SK-N-SH (cell line): ENCODE measurements around the gene FGF4. TPM values are rescaled to one million over a fixed set of nuclear protein-coding genes. Genes with fewer than 3 reads are reported as not detected.

Source experiments
- CTCF ChIA-PET: fragments of 300-600, 350-600 bp; formaldehyde crosslinking; extraction: SDS; loops from one replicate; lab custom pipeline; 2021; lab: Yijun Ruan, JAX
- POLR2A ChIA-PET: fragments of 350-600 bp; sonication (Branson Sonifier 250); formaldehyde crosslinking; extraction: SDS; loops from one replicate; lab custom pipeline; 2020; ENCODE audit warnings: antibody characterized with exemption, inconsistent platforms; lab: Yijun Ruan, JAX
- DNase-seq: peaks from one replicate; pipeline ENCODE4 v3.0.0; 2012
- H2AFZ ChIP-seq: fragments of 200-600 bp; sonication (generic); 2 replicates; pipeline ENCODE4 v1.8.1; 2016; ENCODE audit warnings: antibody characterized with exemption, mild to moderate bottlenecking, low read depth
- H3F3A ChIP-seq: fragments of 200-600 bp; sonication (generic); replicated peaks from 2 replicates; pipeline ENCODE3; 2016; ENCODE audit warnings: antibody characterized with exemption, mild to moderate bottlenecking; ENCODE audit not compliant: insufficient read depth
- H3K27ac ChIP-seq, 2 experiments: fragments of 200-500 bp in 1 of 2; fragments of 200-600 bp in 1 of 2; sonication (Bioruptor generic) in 1 of 2; sonication (generic), shearing (Covaris generic) in 1 of 2; 2 replicates each; pipeline versions ENCODE4 v1.5.1 to v1.6.1; 2014 to 2016; ENCODE audit warnings: low read depth in 2 of 2, inconsistent platforms in 1 of 2, low read length in 1 of 2, mild to moderate bottlenecking in 1 of 2, mixed read lengths in 1 of 2
- H3K27me3 ChIP-seq: fragments of 200-600 bp; sonication (generic), shearing (Covaris generic); 2 replicates; pipeline ENCODE4 v1.6.1; 2016; ENCODE audit warnings: mixed run types; ENCODE audit not compliant: insufficient read depth
- H3K36me3 ChIP-seq, 2 experiments: fragments of 200-500 bp in 1 of 2; fragments of 200-600 bp in 1 of 2; sonication (Bioruptor generic) in 1 of 2; sonication (generic) in 1 of 2; replicated peaks in 1 of 2; 2 replicates each; pipeline versions ENCODE3 to v1.5.1; 2014 to 2016; ENCODE audit warnings: low read length in 1 of 2, mild to moderate bottlenecking in 1 of 2; ENCODE audit not compliant: insufficient read depth in 2 of 2, control insufficient read depth in 1 of 2
- H3K4me1 ChIP-seq, 2 experiments: fragments of 200-500 bp in 1 of 2; fragments of 200-600 bp in 1 of 2; sonication (Bioruptor generic) in 1 of 2; sonication (generic), shearing (Covaris generic) in 1 of 2; 2 replicates each; pipeline versions ENCODE4 v1.5.1 to v1.6.1; 2014 to 2016; ENCODE audit warnings: low read depth in 1 of 2, low read length in 1 of 2, mixed run types in 1 of 2; ENCODE audit not compliant: insufficient read depth in 2 of 2, control insufficient read depth in 1 of 2
- H3K4me2 ChIP-seq: fragments of 200-600 bp; sonication (generic), shearing (Covaris generic); 2 replicates; pipeline ENCODE4 v1.6.1; 2017; ENCODE audit warnings: mixed run types
- H3K4me3 ChIP-seq, 2 experiments: fragments of 200-500 bp in 1 of 2; fragments of 200-600 bp in 1 of 2; sonication (Bioruptor generic) in 1 of 2; sonication (generic), shearing (Covaris generic) in 1 of 2; 2 replicates each; pipeline versions ENCODE4 v1.5.1 to v1.8.1; 2014 to 2016; ENCODE audit warnings: low read depth in 2 of 2, inconsistent platforms in 1 of 2, low read length in 1 of 2, mild to moderate bottlenecking in 1 of 2, mixed read lengths in 1 of 2, moderate library complexity in 1 of 2
- H3K79me2 ChIP-seq: fragments of 200-600 bp; sonication (generic); 2 replicates; pipeline ENCODE4 v1.8.1; 2017; ENCODE audit warnings: mild to moderate bottlenecking; ENCODE audit not compliant: insufficient read depth
- H3K9ac ChIP-seq: fragments of 200-600 bp; sonication (generic); 2 replicates; pipeline ENCODE4 v1.6.1; 2017; ENCODE audit warnings: mixed run types
- H3K9me2 ChIP-seq: fragments of 200-600 bp; sonication (generic); 2 replicates; pipeline ENCODE4 v1.6.1; 2017; ENCODE audit warnings: mixed run types
- H3K9me3 ChIP-seq: fragments of 200-600 bp; sonication (generic); 2 replicates; pipeline ENCODE4 v1.6.1; 2017; ENCODE audit warnings: mixed run types, mild to moderate bottlenecking, moderate library complexity
- H4K20me1 ChIP-seq: fragments of 200-600 bp; sonication (generic); 2 replicates; pipeline ENCODE4 v1.6.1; 2017; ENCODE audit warnings: mild to moderate bottlenecking, mixed run types; ENCODE audit not compliant: insufficient read depth
- CHD2 ChIP-seq: fragments of 150-350 bp; IDR thresholded peaks from 2 replicates; pipeline ENCODE4 v1.6.1; 2018; ENCODE audit warnings: low read length; ENCODE audit not compliant: partially characterized antibody
- FOSL2 ChIP-seq: IDR thresholded peaks from 2 replicates; pipeline ENCODE4 v1.4.0; 2012; ENCODE audit warnings: low read depth, mild to moderate bottlenecking, moderate library complexity, borderline replicate concordance
- JUND ChIP-seq: IDR thresholded peaks from 2 replicates; pipeline ENCODE4 v1.4.0; 2012
- MEF2A ChIP-seq: IDR thresholded peaks from 2 replicates; pipeline ENCODE4 v1.4.0; 2012; ENCODE audit warnings: low read depth, borderline replicate concordance
- MXI1 ChIP-seq: IDR thresholded peaks from 2 replicates; pipeline ENCODE4 v1.6.1; 2012; ENCODE audit warnings: mild to moderate bottlenecking, low read depth, low read length, improper control_type of control experiment
- NRF1 ChIP-seq: IDR thresholded peaks from 2 replicates; pipeline ENCODE4 v1.6.1; 2012; ENCODE audit warnings: low read depth, mild to moderate bottlenecking, low read length
- PBX3 ChIP-seq: IDR thresholded peaks from 2 replicates; pipeline ENCODE4; 2012
- RCOR1 ChIP-seq: fragments of 150-350 bp; IDR thresholded peaks from 2 replicates; pipeline ENCODE4 v1.6.1; 2017; ENCODE audit warnings: antibody characterized with exemption, low read length
- REST ChIP-seq: IDR thresholded peaks from 2 replicates; pipeline ENCODE4 v1.6.1; 2012; ENCODE audit warnings: mild to moderate bottlenecking, low read depth, low read length, moderate library complexity
- SIN3A ChIP-seq: IDR thresholded peaks from 2 replicates; pipeline ENCODE4 v1.6.1; 2012; ENCODE audit warnings: low read depth, mild to moderate bottlenecking, low read length, moderate library complexity, borderline replicate concordance
- SMC3 ChIP-seq: IDR thresholded peaks from 2 replicates; pipeline ENCODE4 v1.6.1; 2012; ENCODE audit warnings: low read depth, low read length, improper control_type of control experiment
- USF1 ChIP-seq: IDR thresholded peaks from 2 replicates; pipeline ENCODE4 v1.4.0; 2012; ENCODE audit warnings: low read depth, borderline replicate concordance
- USF2 ChIP-seq: fragments of 150-350 bp; IDR thresholded peaks from 2 replicates; pipeline ENCODE4 v1.6.1; 2017; ENCODE audit warnings: antibody characterized with exemption, low read length, low read depth, borderline replicate concordance
- ZBTB33 ChIP-seq: IDR thresholded peaks from 2 replicates; pipeline ENCODE4 v1.4.0; 2012; ENCODE audit warnings: low read depth, borderline replicate concordance
- WGBS: methylation state at CpG from one replicate; pipeline ENCODE4 v1.1.6; 2017; ENCODE audit warnings: low lambda C conversion rate; 5-methylcytosine and 5-hydroxymethylcytosine counted together
- polyA plus RNA-seq, 3 experiments: library from polyadenylated mRNA; depleted of rRNA; stranded (reverse); fragments of >200 nt; gene quantifications; 2 replicates each; pipeline ENCODE4 v1.2.3, GENCODE V29; 2012

FGF4 gene
- polyA plus RNA-seq, 1 of the 3 experiments (the other 2 are of a cell fraction): not detected

GRCh38 chr11:69822676-69823494 is 47.7 kb upstream of the FGF4 start:
- no peak for DNase-seq

More at GRCh38 chr11:69822676-69823494, 47.7 kb upstream of the FGF4 start:
- peaks cover 35% of the 10 kb centered on the region for H3K27me3 ChIP-seq
- no peak overlapping the region for H3K4me2 ChIP-seq
- no peak overlapping the region for H3K4me3 ChIP-seq
- H3K79me2 ChIP-seq: no peaks in the 10 kb centered on the region
- H2AFZ ChIP-seq: no peak overlapping the region
- ChIA-PET CTCF (interaction anchor here (1.0 kb wide), 1 partner anchor 119 kb away, joined by 4 read pairs; no protein-coding TSS in a partner anchor), POLR2A (no interaction called here)
- H3K9me3 ChIP-seq: no peaks in the 10 kb centered on the region
- TF ChIP-seq USF1 (no peak), RCOR1 (no peak), ZBTB33 (no peak), NRF1 (no peak), SIN3A (no peak), MXI1 (no peak), PBX3 (no peak), FOSL2 (no peak), SMC3 (no peak), CHD2 (no peak), JUND (no peak), USF2 (no peak), MEF2A (no peak), REST (no peak)
- WGBS: 40% methylated on average over 11 of the region's 15 CpGs
- no peaks in the 10 kb centered on the region; a peak in 1 of 4 replicates for H3K4me1 ChIP-seq
- no peak overlapping the region for H3K9ac ChIP-seq
- no peaks in the 10 kb centered on the region for H3K36me3 ChIP-seq
- H3K9me2 ChIP-seq: no peaks in the 10 kb centered on the region
- H3K27ac ChIP-seq: no peak overlapping the region
- H3F3A ChIP-seq: no peaks in the 10 kb centered on the region
- no peaks in the 10 kb centered on the region for H4K20me1 ChIP-seq
